Erythroblast (primary cell): ENCODE measurements around the gene SLC35G6.

Source experiments
- GATA1 ChIP-seq: IDR thresholded peaks from 2 replicates; pipeline ENCODE4 v1.6.1; 2011; ENCODE audit warnings: low read depth, mild to moderate bottlenecking, control low read depth, low read length, moderate library complexity
- POLR2A ChIP-seq: IDR thresholded peaks from 2 replicates; pipeline ENCODE4 v1.6.1; 2011; ENCODE audit warnings: mild to moderate bottlenecking, low read length

- TF ChIP-seq POLR2A (no peak), GATA1 (no peak)
These were observed 43.8 kb upstream of the SLC35G6 start for GRCh38 chr17:7437369-7437863.
